Neural crest cell (in vitro differentiated cells): ENCODE results near the gene PCF11. TPM values are rescaled to one million over a fixed set of nuclear protein-coding genes. Genes with fewer than 3 reads are reported as not detected.

Experiments
- DNase-seq: peaks from one replicate; pipeline ENCODE4 v3.0.0; 2021; ENCODE audit warnings: low read depth, mixed read lengths, low spot score
- H3K27ac Mint-ChIP-seq: one replicate; pipeline ENCODE4 v1.8.0; 2021; ENCODE audit warnings: mild to moderate bottlenecking, mixed read lengths; ENCODE audit not compliant: unreplicated experiment
- H3K27me3 Mint-ChIP-seq: 2 replicates; pipeline ENCODE4 v1.8.0; 2021; ENCODE audit warnings: low read depth, mild to moderate bottlenecking, mixed read lengths
- H3K36me3 Mint-ChIP-seq: 2 replicates; pipeline ENCODE4 v1.8.0; 2021; ENCODE audit warnings: low read depth, mild to moderate bottlenecking, mixed read lengths
- H3K4me1 Mint-ChIP-seq: 2 replicates; pipeline ENCODE4 v1.8.0; 2021; ENCODE audit warnings: mixed read lengths
- H3K4me3 Mint-ChIP-seq: one replicate; pipeline ENCODE4 v1.8.0; 2021; ENCODE audit warnings: mild to moderate bottlenecking, mixed read lengths
- H3K9me3 Mint-ChIP-seq: 2 replicates; pipeline ENCODE4 v1.8.0; 2021; ENCODE audit warnings: mixed read lengths
- CTCF ChIP-seq: fragments of 200-600 bp; sonication (generic); conservative IDR thresholded peaks from 2 replicates; pipeline ENCODE4 v1.5.0; 2021; ENCODE audit warnings: antibody characterized with exemption, mild to moderate bottlenecking
- total RNA-seq: library from RNA; stranded (reverse); gene quantifications from 2 replicates; pipeline ENCODE4 v1.2.1, GENCODE V29; 2021

PCF11 gene
- total RNA-seq, 1 donor from 2014 or later = 67.9 TPM

GRCh38 chr11:83166193-83166866 is 9.4 kb downstream of the PCF11 start:
- H3K27me3 Mint-ChIP-seq = no peaks in the 10 kb centered on the region
- no peak for TF ChIP-seq CTCF
- no peak overlapping the region for H3K27ac Mint-ChIP-seq
- peaks cover 32% of the 10 kb centered on the region for H3K4me1 Mint-ChIP-seq
- H3K36me3 Mint-ChIP-seq = peaks cover 44% of the 10 kb centered on the region
- H3K4me3 Mint-ChIP-seq = no peak overlapping the region
- peaks cover 4% of the 10 kb centered on the region for H3K9me3 Mint-ChIP-seq
- DNase-seq = no peak

- no peak for TF ChIP-seq CTCF
- peaks cover 30% of the 10 kb centered on the region for H3K4me1 Mint-ChIP-seq
- DNase-seq = no peak
- no peak overlapping the region for H3K4me3 Mint-ChIP-seq
- no peak overlapping the region for H3K27ac Mint-ChIP-seq
- H3K9me3 Mint-ChIP-seq = peaks cover 4% of the 10 kb centered on the region
- peaks cover 48% of the 10 kb centered on the region for H3K36me3 Mint-ChIP-seq
- H3K27me3 Mint-ChIP-seq = no peaks in the 10 kb centered on the region
These were observed 11.8 kb downstream of the PCF11 start for GRCh38 chr11:83168756-83169155.

GRCh38 chr11:83170865-83171264 is 13.9 kb downstream of the PCF11 start:
- H3K27me3 Mint-ChIP-seq = no peaks in the 10 kb centered on the region
- no peak overlapping the region for H3K27ac Mint-ChIP-seq
- peaks cover 4% of the 10 kb centered on the region for H3K9me3 Mint-ChIP-seq
- no peak overlapping the region for H3K4me3 Mint-ChIP-seq
- H3K36me3 Mint-ChIP-seq = peaks cover 39% of the 10 kb centered on the region
- TF ChIP-seq CTCF = no peak
- DNase-seq = no peak
- peaks cover 30% of the 10 kb centered on the region for H3K4me1 Mint-ChIP-seq

- peaks cover 34% of the 10 kb centered on the region for H3K36me3 Mint-ChIP-seq
These were observed 15.6 kb downstream of the PCF11 start for GRCh38 chr11:83172551-83172950.

GRCh38 chr11:83174008-83174407 is 17.1 kb downstream of the PCF11 start:
- TF ChIP-seq CTCF = no peak
- H3K27ac Mint-ChIP-seq = no peak overlapping the region
- H3K9me3 Mint-ChIP-seq = no peaks in the 10 kb centered on the region
- H3K4me1 Mint-ChIP-seq = peaks cover 23% of the 10 kb centered on the region
- peaks cover 20% of the 10 kb centered on the region for H3K36me3 Mint-ChIP-seq
- no peak for DNase-seq
- no peak overlapping the region for H3K4me3 Mint-ChIP-seq
- no peaks in the 10 kb centered on the region for H3K27me3 Mint-ChIP-seq

More at GRCh38 chr11:83172551-83172950, 15.6 kb downstream of the PCF11 start:
- no peak for DNase-seq
- H3K4me1 Mint-ChIP-seq = peaks cover 25% of the 10 kb centered on the region
- TF ChIP-seq CTCF = no peak
- H3K27me3 Mint-ChIP-seq = no peaks in the 10 kb centered on the region
- H3K4me3 Mint-ChIP-seq = no peak overlapping the region
- no peak overlapping the region for H3K27ac Mint-ChIP-seq
- H3K9me3 Mint-ChIP-seq = peaks cover 3% of the 10 kb centered on the region
